Right cardiac atrium (tissue), 5 donors: Measurements from ENCODE around the gene AK1. TPM values are rescaled to one million over a fixed set of nuclear protein-coding genes. Genes with fewer than 3 reads are reported as not detected.
A peak's percentile ranks its signal among the peaks of the same experiment; 100 is the strongest.

Experiments used
- ATAC-seq, 2 donors: fragments of 200-7000 bp; cut with Tn5 transposase; one replicate each; pipeline versions ENCODE4 v1.8.0 to v1.9.1; 2020; ENCODE audit warnings: moderate library complexity in 2 of 2, mild to moderate bottlenecking in 1 of 2
- DNase-seq, 3 donors: peaks; one replicate each; pipeline ENCODE4 v3.0.0-alpha.2; 2020
- H3K27ac ChIP-seq: one replicate; pipeline ENCODE4 v1.5.1; 2013; ENCODE audit warnings: mild to moderate bottlenecking, low read length, control low read depth, moderate library complexity
- H3K27me3 ChIP-seq: one replicate; pipeline ENCODE4 v1.6.1; 2013; ENCODE audit not compliant: control insufficient read depth, insufficient read depth
- H3K4me1 ChIP-seq: one replicate; pipeline ENCODE4 v1.6.1; 2013; ENCODE audit warnings: low read length; ENCODE audit not compliant: control insufficient read depth, insufficient read depth
- H3K4me3 ChIP-seq: one replicate; pipeline ENCODE4 v1.5.1; 2013; ENCODE audit warnings: low read length, control low read depth
- H3K9me3 ChIP-seq: one replicate; pipeline ENCODE4 v1.6.1; 2013; ENCODE audit warnings: low read length; ENCODE audit not compliant: control insufficient read depth
- WGBS: extraction: QIAGEN DNeasy Blood & Tissue Kit; methylation state at CpG from one replicate; pipeline ENCODE4 v1.1.7; 2013; 5-methylcytosine and 5-hydroxymethylcytosine counted together
- intact Hi-C, 4 donors: fragments of 100-400 bp; cut with DNase I; formaldehyde crosslinking; loops; one replicate each; pipeline versions ENCODE4 v1.11.0 to v1.14.0; 2022 to 2023
- polyA plus RNA-seq: library from polyadenylated mRNA; stranded (reverse); fragments of 200-250 nt; gene quantifications from one replicate; pipeline ENCODE4 v1.2.3, GENCODE V29; 2013
- total RNA-seq, 4 donors: library from RNA; stranded (reverse); fragmentation: NEBNext Ultra II Directional; extraction: Animal tissue kit (Norgen Biotek cat#: 25700); gene quantifications; one replicate each; pipeline ENCODE4 v1.2.1, GENCODE V29; 2021
- donor health status: healthy with polysubstance abuse.
- donor health status: DM: no; HTN: yes; CAD: no.
- donor health status: DM: no; HTN: no; CAD: no.
- donor health status: DM: no; HTN: yes; CAD: no; lungs with severe emphysema.
- donor health status: DM: yes; HTN: yes; CAD: no.

Gene AK1
- total and polyA plus RNA-seq, 5 donors, result 630 to 811 (median 666) TPM

DNA sequence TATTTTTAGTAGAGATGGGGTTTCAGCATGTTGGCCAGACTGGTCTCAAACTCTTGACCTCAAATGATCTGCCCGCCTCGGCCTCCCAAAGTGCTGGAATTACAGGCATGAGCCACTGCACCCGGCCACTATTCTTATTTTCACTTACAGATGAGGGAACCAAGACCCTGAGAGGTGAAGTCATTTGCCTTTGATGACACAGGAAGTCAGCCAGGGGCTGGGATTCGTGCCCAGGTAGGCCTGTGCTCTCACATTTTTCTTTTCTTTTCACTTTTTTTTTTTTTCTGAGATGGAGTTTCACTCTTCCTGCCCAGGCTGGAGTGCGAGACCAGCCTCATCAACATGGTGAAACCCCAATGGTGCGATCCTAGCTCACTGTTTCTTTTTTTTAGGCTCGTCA is 45.2 kb downstream of the AK1 start:
- H3K4me1 ChIP-seq, result peaks cover 34% of the 10 kb centered on the region
- ATAC-seq (no peak), DNase-seq (peak in 1 of 3 donors; percentile 69)
- 44% methylated on average over 7 of the region's 7 CpGs for WGBS
- intact Hi-C loops, result no loop called here
- H3K4me3 ChIP-seq, result no peak overlapping the region
- no peaks in the 10 kb centered on the region for H3K27me3 ChIP-seq
- no peaks in the 10 kb centered on the region for H3K9me3 ChIP-seq
- peak overlapping the region; percentile 80 for H3K27ac ChIP-seq

DNA sequence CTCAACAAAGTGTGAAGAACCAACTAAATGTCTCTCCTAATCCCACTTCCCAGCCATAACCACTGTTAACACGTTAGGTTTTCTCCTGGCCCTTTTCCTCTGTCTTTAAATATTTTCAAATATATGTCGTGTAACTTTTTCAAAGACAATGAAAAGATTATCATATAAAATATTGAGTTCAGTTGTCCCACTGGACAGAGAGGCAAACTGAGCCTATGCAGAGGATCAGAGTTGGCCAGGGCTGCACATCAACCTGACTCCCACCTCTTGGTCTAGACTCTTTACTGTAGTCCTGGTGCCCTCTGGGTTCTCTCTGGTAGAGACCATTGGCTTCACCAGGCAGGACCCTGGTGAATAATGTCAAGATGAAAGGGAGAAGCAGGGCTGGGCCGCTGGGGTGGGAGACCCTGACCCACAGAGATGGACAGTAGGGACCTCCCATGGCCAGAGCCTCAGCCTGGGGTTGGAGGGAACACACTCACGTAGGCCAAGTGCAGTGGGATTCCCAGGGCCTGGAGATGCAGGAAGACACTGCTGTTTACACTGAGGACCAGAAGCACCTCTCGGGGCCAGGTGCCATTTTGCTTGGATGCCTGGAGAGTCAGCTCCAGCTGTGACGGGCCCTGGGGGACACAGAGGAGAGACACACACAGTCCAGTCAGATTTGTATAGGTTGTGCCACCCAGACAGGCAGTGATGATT is 48.1 kb downstream of the AK1 start:
- no peaks in the 10 kb centered on the region for H3K27me3 ChIP-seq
- H3K4me3 ChIP-seq, result no peak overlapping the region
- ATAC-seq, result no peak
- intact Hi-C loops, result loop anchor here in 1 of 4 donors (5.0 kb wide), 1 partner anchor 33 kb away; no protein-coding TSS in a partner anchor
- peak overlapping the region; percentile 89 for H3K27ac ChIP-seq
- DNase-seq, result peak in 1 of 3 donors; percentile 62
- H3K9me3 ChIP-seq, result no peaks in the 10 kb centered on the region
- peaks cover 22% of the 10 kb centered on the region for H3K4me1 ChIP-seq
- WGBS, result 54% methylated on average over 6 of the region's 6 CpGs

DNA sequence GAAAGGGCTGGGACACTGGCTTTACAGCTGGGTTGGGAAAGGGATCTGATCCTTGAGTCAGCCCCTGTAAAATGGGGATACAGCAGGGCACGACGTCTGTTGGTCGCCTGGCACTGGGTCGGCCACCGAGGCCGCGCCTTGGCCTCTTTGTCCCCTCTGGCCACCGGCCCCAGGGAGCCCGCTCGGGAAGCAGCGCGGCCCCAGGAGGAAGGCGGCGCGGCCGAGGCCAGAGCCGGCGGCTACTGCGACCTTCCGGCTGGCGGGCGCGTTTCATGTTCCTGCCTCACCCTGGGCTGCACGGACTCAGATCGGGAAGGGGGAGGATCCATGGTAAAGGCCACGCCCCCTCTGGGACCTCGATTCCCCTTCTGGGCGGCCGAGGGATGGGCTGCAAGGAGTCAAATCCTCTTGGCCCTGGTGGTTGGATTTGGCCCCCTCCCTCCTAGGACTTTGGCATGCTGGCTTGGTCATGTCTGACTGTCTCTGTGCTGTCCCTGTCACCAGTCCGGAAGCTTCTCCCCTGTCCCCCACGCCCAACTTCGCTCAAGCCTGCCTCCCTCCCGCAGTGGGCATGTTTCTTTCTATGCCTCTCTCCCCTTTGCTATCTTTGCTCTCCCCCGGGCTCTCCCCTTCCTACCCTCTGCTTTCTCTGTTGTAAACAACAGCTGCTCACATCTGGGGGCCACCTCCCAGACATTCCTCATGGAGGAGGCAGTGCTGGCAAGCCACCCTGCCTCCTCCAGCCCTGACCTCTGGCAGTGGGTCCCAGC is 49.0 kb downstream of the AK1 start:
- DNase-seq, result peak; percentile 95 to 96 (median 96)
- intact Hi-C loops, result loop anchor here in 1 of 4 donors (5.0 kb wide), 1 partner anchor 34 kb away; no protein-coding TSS in a partner anchor
- Histone ChIP-seq H3K4me1 (peaks cover 22% of the 10 kb centered on the region), H3K9me3 (no peaks in the 10 kb centered on the region), H3K4me3 (no peak overlapping the region), H3K27me3 (no peaks in the 10 kb centered on the region), H3K27ac (peak overlapping the region; percentile 85)
- peak; percentile 87 to 89 for ATAC-seq
- WGBS, result 6% methylated on average over 34 of the region's 34 CpGs

DNA sequence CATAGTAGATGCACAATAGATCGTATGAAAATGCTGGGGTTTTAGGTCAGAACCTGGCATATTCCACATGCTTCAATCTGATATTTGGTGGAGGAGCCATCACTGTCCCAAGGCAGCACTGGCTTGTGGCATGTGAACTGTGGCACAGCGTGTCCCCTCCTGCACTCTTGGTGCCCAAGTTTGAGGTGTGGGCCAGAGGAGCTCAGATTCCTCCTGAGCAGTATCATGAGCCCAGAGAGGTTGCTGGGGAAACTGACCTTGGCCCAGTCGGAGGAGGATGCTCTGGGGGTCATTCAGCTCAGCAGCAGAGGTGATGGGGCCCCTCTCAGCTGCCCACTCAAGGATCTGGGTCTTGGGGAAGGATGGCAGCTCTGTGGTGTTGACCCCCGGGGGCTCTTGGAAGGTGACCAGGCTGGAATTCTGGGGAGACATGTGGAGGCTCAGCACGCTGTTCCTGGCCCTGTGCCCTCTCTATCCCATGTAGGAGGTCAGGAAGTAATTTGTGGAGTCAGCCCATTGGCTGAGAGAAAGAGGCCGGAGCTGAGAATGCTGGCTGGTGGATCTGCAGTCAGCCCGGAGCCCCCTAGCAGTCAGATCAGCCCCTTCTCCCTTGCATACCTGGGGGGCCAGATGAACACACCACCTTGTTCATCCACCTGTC is 51.1 kb downstream of the AK1 start:
- Histone ChIP-seq H3K4me3 (no peak overlapping the region), H3K27ac (peak overlapping the region; percentile 79), H3K9me3 (no peaks in the 10 kb centered on the region), H3K4me1 (peaks cover 19% of the 10 kb centered on the region), H3K27me3 (no peaks in the 10 kb centered on the region)
- intact Hi-C loops, result loop anchor here in 1 of 4 donors (5.0 kb wide), 1 partner anchor 36 kb away; no protein-coding TSS in a partner anchor
- ATAC-seq (no peak), DNase-seq (peak in 1 of 3 donors; percentile 74)
- 40% methylated on average over 7 of the region's 7 CpGs for WGBS

DNA sequence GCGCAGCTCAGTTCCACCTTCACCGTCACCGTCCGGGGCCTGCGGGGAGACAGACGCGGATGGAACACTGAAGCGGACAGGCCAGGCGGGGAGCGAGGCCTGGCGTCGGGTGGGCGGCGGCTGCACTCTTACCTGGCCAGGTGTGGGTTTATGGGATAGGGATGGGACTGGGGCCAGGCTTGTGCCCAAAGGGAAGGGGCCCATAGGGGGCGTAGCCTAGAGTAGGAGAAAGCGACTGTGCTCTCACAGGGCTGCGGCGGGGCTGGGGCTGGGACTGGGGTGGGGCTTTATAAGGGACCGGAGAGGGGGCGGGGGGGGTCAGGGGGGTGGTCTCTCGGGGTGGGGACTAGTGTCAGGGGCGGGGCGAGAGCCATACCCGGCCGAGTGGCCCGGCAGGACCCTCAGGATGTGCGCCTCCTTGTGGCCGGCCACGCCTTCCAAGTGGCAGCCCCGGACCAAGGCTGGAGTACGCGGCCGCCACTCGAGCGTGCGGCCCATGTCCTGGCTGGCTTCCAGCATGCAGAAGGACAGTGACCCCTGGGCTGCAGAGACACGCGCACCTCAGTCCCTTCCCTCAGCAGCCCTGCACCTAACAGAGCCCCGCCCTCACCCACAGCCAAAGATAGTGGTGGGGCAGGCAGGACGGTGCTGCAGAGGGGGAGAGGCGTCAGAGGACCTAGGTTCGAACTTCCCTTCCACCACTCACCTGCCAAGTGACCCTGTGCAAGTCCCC is 52.0 kb downstream of the AK1 start:
- peak overlapping the region; percentile 47 for H3K27ac ChIP-seq
- no peak overlapping the region for H3K4me3 ChIP-seq
- no peaks in the 10 kb centered on the region for H3K9me3 ChIP-seq
- intact Hi-C loops, result loop anchor here in 1 of 4 donors (5.0 kb wide), 1 partner anchor 37 kb away; no protein-coding TSS in a partner anchor
- H3K4me1 ChIP-seq, result peaks cover 19% of the 10 kb centered on the region
- DNase-seq (peak; percentile 35 to 89 (median 87)), ATAC-seq (peak; percentile 1 to 17)
- WGBS, result 48% methylated on average over 42 of the region's 42 CpGs
- H3K27me3 ChIP-seq, result no peaks in the 10 kb centered on the region

DNA sequence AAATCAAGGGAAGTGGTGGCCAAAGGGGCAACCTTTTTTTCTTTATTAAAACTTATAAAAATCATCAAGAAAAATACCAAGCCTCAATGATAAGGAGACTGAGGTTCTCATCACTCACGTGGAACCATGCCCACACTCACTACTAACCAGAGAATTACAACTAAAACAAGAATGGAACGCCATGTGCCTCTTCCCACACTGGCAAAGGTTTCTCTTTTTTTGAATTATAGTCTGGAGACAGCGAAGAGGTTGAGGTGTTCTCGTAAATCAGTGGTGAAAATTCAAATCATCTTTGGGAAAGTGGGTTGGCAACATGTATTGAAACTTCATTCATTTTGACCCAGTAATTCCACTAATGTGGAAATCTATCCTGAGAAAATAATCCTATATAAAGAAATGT is 55.4 kb downstream of the AK1 start:
- no peak for DNase-seq
- WGBS, result 62% methylated on average over 4 of the region's 4 CpGs
- no peak overlapping the region for H3K27ac ChIP-seq
- H3K27me3 ChIP-seq, result no peaks in the 10 kb centered on the region
- peaks cover 7% of the 10 kb centered on the region for H3K4me1 ChIP-seq
- intact Hi-C loops, result no loop called here
- no peaks in the 10 kb centered on the region for H3K9me3 ChIP-seq
- H3K4me3 ChIP-seq, result no peak overlapping the region
- ATAC-seq, result no peak

DNA sequence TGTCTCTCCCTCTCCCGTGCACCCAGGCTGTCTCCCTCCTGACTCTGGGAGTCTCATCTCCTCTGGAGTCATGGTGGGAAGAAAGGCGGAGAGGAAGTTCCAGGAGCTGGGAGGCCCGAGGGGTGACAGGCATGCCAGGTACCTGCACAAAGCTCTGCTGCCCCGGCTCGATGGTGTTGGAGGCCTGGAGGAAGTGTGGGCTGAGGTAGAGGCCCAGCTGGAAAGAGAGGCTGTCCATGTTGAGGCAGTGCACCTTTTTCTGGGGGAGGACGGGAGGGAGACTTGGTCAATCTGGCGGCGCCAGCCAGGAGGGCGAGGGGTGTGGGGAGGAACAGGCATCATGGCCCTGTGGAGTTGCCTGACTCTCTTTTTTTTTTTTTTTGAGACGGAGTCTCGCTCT is 58.9 kb downstream of the AK1 start:
- Histone ChIP-seq H3K9me3 (no peaks in the 10 kb centered on the region), H3K27me3 (no peaks in the 10 kb centered on the region), H3K4me1 (no peaks in the 10 kb centered on the region), H3K27ac (no peak overlapping the region), H3K4me3 (no peak overlapping the region)
- intact Hi-C loops, result no loop called here
- ATAC-seq, result no peak
- peak in 1 of 3 donors; percentile 42 for DNase-seq
- WGBS, result 86% methylated on average over 11 of the region's 11 CpGs

DNA sequence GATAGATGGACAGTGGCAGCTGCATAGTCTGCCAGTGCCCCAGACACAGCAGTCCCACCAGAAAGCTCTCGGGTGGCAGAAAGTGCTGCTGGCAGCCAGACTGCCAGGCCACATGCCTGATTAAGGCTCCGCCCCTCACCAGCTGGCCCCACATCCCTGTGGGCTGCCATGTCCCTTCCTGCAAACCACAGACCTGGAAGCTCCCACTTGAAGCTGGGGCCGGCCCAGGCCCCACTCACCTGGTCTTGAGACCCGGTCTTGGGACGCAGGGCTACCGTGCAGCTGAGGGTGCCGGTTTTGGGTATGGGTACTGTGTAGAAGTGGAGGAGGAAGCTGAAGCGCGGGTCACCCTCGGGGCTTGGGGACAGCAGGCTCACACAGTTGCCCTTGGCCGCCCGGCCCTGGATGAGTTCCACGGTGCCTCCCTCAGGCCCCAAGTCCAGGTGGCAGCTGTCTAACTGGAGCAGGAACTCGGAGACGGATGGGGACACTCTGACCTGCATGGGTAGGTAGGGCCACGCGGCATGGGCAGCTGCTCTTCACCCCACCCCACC is 59.5 kb downstream of the AK1 start:
- DNase-seq (peak in 1 of 3 donors; percentile 67), ATAC-seq (no peak)
- WGBS, result 77% methylated on average over 17 of the region's 17 CpGs
- intact Hi-C loops, result no loop called here
- H3K4me1 ChIP-seq, result no peaks in the 10 kb centered on the region
- no peaks in the 10 kb centered on the region for H3K9me3 ChIP-seq
- H3K27ac ChIP-seq, result peak overlapping the region; percentile 6
- H3K4me3 ChIP-seq, result no peak overlapping the region
- H3K27me3 ChIP-seq, result no peaks in the 10 kb centered on the region

DNA sequence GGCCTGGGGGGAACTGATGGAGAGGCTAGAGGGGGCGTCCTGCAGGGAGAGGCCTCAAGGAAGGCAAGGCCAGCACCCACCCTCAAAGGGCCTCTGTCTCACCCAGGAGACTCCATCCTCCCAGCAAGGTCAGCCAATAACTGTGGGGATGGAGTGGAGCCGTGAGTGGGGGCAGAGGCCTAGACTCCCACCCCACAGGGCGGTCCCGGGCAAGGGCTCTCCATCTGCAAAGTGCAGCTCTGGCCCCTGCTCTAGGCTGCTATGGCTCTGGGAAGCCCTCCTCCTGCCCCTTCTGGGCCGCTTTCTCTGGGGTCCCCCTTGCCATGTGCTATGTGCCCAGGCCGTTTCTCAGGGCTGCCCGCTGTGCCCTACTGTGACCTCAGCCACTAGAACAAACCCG is 60.7 kb downstream of the AK1 start:
- Histone ChIP-seq H3K27me3 (no peaks in the 10 kb centered on the region), H3K9me3 (no peaks in the 10 kb centered on the region), H3K4me1 (no peaks in the 10 kb centered on the region), H3K4me3 (no peak overlapping the region), H3K27ac (no peak overlapping the region)
- DNase-seq (no peak), ATAC-seq (peak in 1 of 2 donors; percentile 0)
- intact Hi-C loops, result no loop called here
- WGBS, result 83% methylated on average over 8 of the region's 8 CpGs
